H9 (cell line): ENCODE measurements around the gene CCR8. TPM values are rescaled to one million over a fixed set of nuclear protein-coding genes. Genes with fewer than 3 reads are reported as not detected.

ENCODE experiments used
- DNase-seq: peaks from one replicate; pipeline ENCODE4 v3.0.0-alpha.2; 2017
- H2AFZ ChIP-seq: one replicate; pipeline ENCODE4 v1.6.1; 2013; ENCODE audit warnings: mild to moderate bottlenecking, low read length, control low read depth, moderate library complexity
- H2AK5ac ChIP-seq: 2 replicates; pipeline ENCODE4 v1.6.1; 2013; ENCODE audit warnings: low read length, control low read depth, mixed read lengths; ENCODE audit not compliant: insufficient read length
- H2BK120ac ChIP-seq: one replicate; pipeline ENCODE4 v1.6.1; 2013; ENCODE audit warnings: low read depth, mild to moderate bottlenecking, low read length, control low read depth, inconsistent platforms; ENCODE audit not compliant: poor library complexity, severe bottlenecking
- H2BK12ac ChIP-seq: 2 replicates; pipeline ENCODE4 v1.6.1; 2013; ENCODE audit warnings: low read length, control low read depth, mixed read lengths, low read depth; ENCODE audit not compliant: insufficient read length
- H2BK15ac ChIP-seq: 2 replicates; pipeline ENCODE4 v1.6.1; 2013; ENCODE audit warnings: low read depth, low read length, control low read depth
- H2BK20ac ChIP-seq: one replicate; pipeline ENCODE4 v1.6.1; 2013; ENCODE audit warnings: low read depth, mild to moderate bottlenecking, low read length, control low read depth, inconsistent platforms; ENCODE audit not compliant: poor library complexity, severe bottlenecking
- H2BK5ac ChIP-seq: 2 replicates; pipeline ENCODE4 v1.6.1; 2013; ENCODE audit warnings: low read length, control low read depth, mixed read lengths; ENCODE audit not compliant: insufficient read length
- H3K14ac ChIP-seq: 2 replicates; pipeline ENCODE4 v1.6.1; 2013; ENCODE audit warnings: low read length, control low read depth; ENCODE audit not compliant: insufficient read depth
- H3K18ac ChIP-seq: 2 replicates; pipeline ENCODE4 v1.6.1; 2013; ENCODE audit warnings: low read depth, mild to moderate bottlenecking, mixed read lengths, low read length, control low read depth; ENCODE audit not compliant: insufficient read length
- H3K23ac ChIP-seq: 2 replicates; pipeline ENCODE4 v1.6.1; 2013; ENCODE audit warnings: low read length, control low read depth, mixed read lengths, low read depth; ENCODE audit not compliant: insufficient read length
- H3K23me2 ChIP-seq: 2 replicates; pipeline ENCODE4 v1.6.1; 2013; ENCODE audit warnings: low read depth, mild to moderate bottlenecking, mixed read lengths, low read length, control low read depth; ENCODE audit not compliant: insufficient read length, poor library complexity, severe bottlenecking
- H3K27ac ChIP-seq: 2 replicates; pipeline ENCODE4 v1.5.1; 2013; ENCODE audit warnings: low read length, control low read depth, mixed read lengths, low read depth; ENCODE audit not compliant: insufficient read length
- H3K27me3 ChIP-seq: 2 replicates; pipeline ENCODE4 v1.6.1; 2013; ENCODE audit warnings: low read length, control low read depth, inconsistent platforms; ENCODE audit not compliant: insufficient read depth
- H3K4ac ChIP-seq: 2 replicates; pipeline ENCODE4 v1.6.1; 2013; ENCODE audit warnings: low read depth, mild to moderate bottlenecking, control low read depth, inconsistent platforms, low read length, moderate library complexity
- H3K4me1 ChIP-seq: 2 replicates; pipeline ENCODE4 v1.6.1; 2013; ENCODE audit warnings: low read length, control low read depth, inconsistent platforms; ENCODE audit not compliant: insufficient read depth
- H3K4me2 ChIP-seq: 2 replicates; pipeline ENCODE4 v1.6.1; 2013; ENCODE audit warnings: low read length, control low read depth, mixed read lengths; ENCODE audit not compliant: insufficient read length, insufficient read depth
- H3K56ac ChIP-seq: 2 replicates; pipeline ENCODE4 v1.6.1; 2013; ENCODE audit warnings: low read depth, mild to moderate bottlenecking, mixed read lengths, low read length, control low read depth; ENCODE audit not compliant: insufficient read length
- H3K79me1 ChIP-seq: 2 replicates; pipeline ENCODE4 v1.6.1; 2013; ENCODE audit warnings: low read depth, mild to moderate bottlenecking, moderate library complexity, low read length, control low read depth, inconsistent platforms; ENCODE audit not compliant: insufficient read depth, poor library complexity, severe bottlenecking
- H3K79me2 ChIP-seq: 2 replicates; pipeline ENCODE4 v1.6.1; 2013; ENCODE audit warnings: low read length, control low read depth, inconsistent platforms; ENCODE audit not compliant: insufficient read depth
- H3K9ac ChIP-seq: 2 replicates; pipeline ENCODE4 v1.6.1; 2013; ENCODE audit warnings: low read length, control low read depth, mixed read lengths; ENCODE audit not compliant: insufficient read length; ENCODE audit errors: extremely low read depth
- H3K9me3 ChIP-seq: one replicate; pipeline ENCODE4 v1.6.1; 2013; ENCODE audit warnings: low read depth, low read length, inconsistent platforms; ENCODE audit not compliant: control insufficient read depth
- H3T11ph ChIP-seq: one replicate; pipeline ENCODE4 v1.6.1; 2013; ENCODE audit warnings: mild to moderate bottlenecking, low read length, control low read depth, inconsistent platforms
- H4K20me1 ChIP-seq: one replicate; pipeline ENCODE4 v1.6.1; 2013; ENCODE audit not compliant: control insufficient read depth, insufficient read length, insufficient read depth
- H4K5ac ChIP-seq: 2 replicates; pipeline ENCODE4 v1.6.1; 2013; ENCODE audit warnings: low read depth, mild to moderate bottlenecking, mixed read lengths, low read length, control low read depth; ENCODE audit not compliant: insufficient read length
- H4K8ac ChIP-seq: replicated peaks from 2 replicates; pipeline ENCODE4 v1.6.1; 2013; ENCODE audit warnings: low read length, control low read depth, mixed read lengths, low read depth; ENCODE audit not compliant: insufficient read length
- H4K91ac ChIP-seq: 2 replicates; pipeline ENCODE4 v1.6.1; 2013; ENCODE audit warnings: low read depth, mild to moderate bottlenecking, moderate library complexity, mixed read lengths, low read length, control low read depth; ENCODE audit not compliant: insufficient read length
- H3K27ac Mint-ChIP-seq, 3 experiments: 2 replicates in 2 of 3; 3 replicates in 1 of 3; pipeline ENCODE4 v1.8.0; 2020 to 2021; ENCODE audit warnings: mixed read lengths in 3 of 3, mild to moderate bottlenecking in 1 of 3, moderate library complexity in 1 of 3
- H3K27me3 Mint-ChIP-seq: 2 replicates; pipeline ENCODE4 v1.8.0; 2021; ENCODE audit warnings: low read depth, mild to moderate bottlenecking, moderate library complexity, mixed read lengths
- H3K36me3 Mint-ChIP-seq, 3 experiments: 2 replicates in 2 of 3; 3 replicates in 1 of 3; pipeline ENCODE4 v1.8.0; 2020 to 2021; ENCODE audit warnings: low read depth in 3 of 3, mixed read lengths in 3 of 3; ENCODE audit not compliant: insufficient read depth in 1 of 3
- H3K4me1 Mint-ChIP-seq, 2 experiments: 2 replicates each; pipeline ENCODE4 v1.8.0; 2020; ENCODE audit warnings: mixed read lengths in 2 of 2
- H3K4me3 Mint-ChIP-seq, 2 experiments: 2 replicates in 1 of 2; 3 replicates in 1 of 2; pipeline ENCODE4 v1.8.0; 2020 to 2021; ENCODE audit warnings: mild to moderate bottlenecking in 2 of 2, mixed read lengths in 2 of 2, moderate library complexity in 1 of 2
- H3K9me3 Mint-ChIP-seq, 2 experiments: 2 replicates in 1 of 2; 3 replicates in 1 of 2; pipeline ENCODE4 v1.8.0; 2020; ENCODE audit warnings: mild to moderate bottlenecking in 2 of 2, mixed read lengths in 2 of 2, moderate library complexity in 1 of 2
- CTCF ChIP-seq: fragments of 200-600 bp; sonication (generic); conservative IDR thresholded peaks from 3 replicates; pipeline ENCODE4 v1.8.0; 2021; ENCODE audit warnings: antibody characterized with exemption, mild to moderate bottlenecking
- WGBS: extraction: QIAGEN DNeasy Blood & Tissue Kit; methylation state at CpG from one replicate; pipeline ENCODE4 v1.1.7; 2013; ENCODE audit warnings: missing lambda C conversion rate, low lambda C conversion rate, mixed read lengths; ENCODE audit not compliant: insufficient read length; ENCODE audit errors: extremely low coverage; 5-methylcytosine and 5-hydroxymethylcytosine counted together
- total RNA-seq: library from RNA; stranded (reverse); gene quantifications from 2 replicates; pipeline ENCODE4 v1.2.1, GENCODE V29; 2021

CCR8 gene
- total RNA-seq, 1 experiment from 2014 or later = 0.31 TPM

DNA sequence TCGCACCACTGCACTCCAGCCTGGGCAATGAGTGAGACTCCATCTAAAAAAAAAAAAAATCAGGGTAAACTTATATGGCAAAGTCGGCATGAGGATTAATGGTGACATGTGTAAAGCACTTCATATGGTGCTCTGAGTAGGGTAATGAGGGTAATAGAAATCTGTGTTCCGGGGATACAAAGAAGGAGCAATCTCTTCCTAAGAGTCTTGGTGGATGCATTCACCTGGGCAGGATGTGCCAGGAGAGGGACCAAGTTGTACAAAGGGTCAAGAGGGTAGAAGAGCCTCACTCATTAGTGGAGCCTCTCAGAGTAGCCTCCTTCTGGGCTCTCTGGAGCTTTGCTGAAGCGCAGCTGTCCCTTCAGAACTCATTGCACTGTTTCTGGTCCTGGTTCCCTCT lies 40.4 kb upstream of the CCR8 start:
- no peak overlapping the region for H3K27ac ChIP-seq
- H3K4me1 Mint-ChIP-seq = peaks cover 9 to 10% of the 10 kb centered on the region in 2 experiments

More for the DNA sequence above, 40.4 kb upstream of the CCR8 start:
- H2BK5ac ChIP-seq = no peak overlapping the region
- no peak overlapping the region for H3K4ac ChIP-seq
- no peak overlapping the region for H3K23ac ChIP-seq
- no peak overlapping the region for H2BK15ac ChIP-seq
- no peak overlapping the region for H3K56ac ChIP-seq
- Mint-ChIP-seq H3K27ac (no peak overlapping the region), H3K9me3 (no peaks in the 10 kb centered on the region), H3K36me3 (no peaks in the 10 kb centered on the region), H3K27me3 (no peaks in the 10 kb centered on the region), H3K4me3 (no peak overlapping the region)
- no peak overlapping the region for H2AK5ac ChIP-seq
- H2BK12ac ChIP-seq = no peak overlapping the region
- no peak overlapping the region for H2BK20ac ChIP-seq
- H4K91ac ChIP-seq = no peak overlapping the region
- H2BK120ac ChIP-seq = no peak overlapping the region
- no peak overlapping the region for H3K18ac ChIP-seq
- no peaks in the 10 kb centered on the region for H3K9me3 ChIP-seq
- H3K4me1 ChIP-seq = no peaks in the 10 kb centered on the region; the same call in 1 of the 2 replicates
- TF ChIP-seq CTCF = no peak
- H4K20me1 ChIP-seq = no peaks in the 10 kb centered on the region
- no peak overlapping the region for H2AFZ ChIP-seq
- no peaks in the 10 kb centered on the region for H3K23me2 ChIP-seq
- no peak overlapping the region for H4K8ac ChIP-seq
- DNase-seq = no peak
- H3K4me2 ChIP-seq = no peak overlapping the region
- no peak overlapping the region for H3K14ac ChIP-seq
- no peak overlapping the region for H3K9ac ChIP-seq
- H3K79me2 ChIP-seq = no peaks in the 10 kb centered on the region
- no peaks in the 10 kb centered on the region for H3K27me3 ChIP-seq
- H3T11ph ChIP-seq = no peak overlapping the region
- H3K79me1 ChIP-seq = no peaks in the 10 kb centered on the region
- no peak overlapping the region for H4K5ac ChIP-seq
- WGBS = no CpG with 5 or more reads among the region's 4 CpGs
